HUES64 (cell line): ENCODE measurements around the gene MAGEB10. TPM values are rescaled to one million over a fixed set of nuclear protein-coding genes. Genes with fewer than 3 reads are reported as not detected.
"Not testable (repeated sequence)": the region's sequence is repeated elsewhere in the genome, so short reads cannot be mapped to it uniquely, and the experiment has no call there.

Experiments
- H3K27ac ChIP-seq: 2 replicates; pipeline ENCODE4 v1.7.0; 2013; ENCODE audit warnings: low read depth, low read length, inconsistent platforms
- H3K27me3 ChIP-seq: 2 replicates; pipeline ENCODE4 v1.6.1; 2013; ENCODE audit warnings: mild to moderate bottlenecking, low read length; ENCODE audit not compliant: insufficient read depth
- H3K36me3 ChIP-seq: 2 replicates; pipeline ENCODE4 v1.6.1; 2013; ENCODE audit warnings: mild to moderate bottlenecking, low read length; ENCODE audit not compliant: insufficient read depth
- H3K4me1 ChIP-seq: 2 replicates; pipeline ENCODE4 v1.6.1; 2013; ENCODE audit warnings: mild to moderate bottlenecking, low read length, moderate library complexity; ENCODE audit not compliant: insufficient read depth
- H3K4me3 ChIP-seq: 2 replicates; pipeline ENCODE4 v1.5.1; 2013; ENCODE audit warnings: mild to moderate bottlenecking, low read length, moderate library complexity
- H3K9ac ChIP-seq: 2 replicates; pipeline ENCODE4 v1.6.1; 2013; ENCODE audit warnings: mild to moderate bottlenecking, low read depth, low read length
- H3K9me3 ChIP-seq: 2 replicates; pipeline ENCODE4 v1.6.1; 2013; ENCODE audit warnings: low read depth, low read length; ENCODE audit not compliant: insufficient read depth
- WGBS: fragments of 150-250, 120-280 bp; methylation state at CpG from one replicate; pipeline ENCODE4 v1.1.7; 2013; ENCODE audit warnings: missing lambda C conversion rate; 5-methylcytosine and 5-hydroxymethylcytosine counted together
- polyA plus RNA-seq, 2 experiments: library from polyadenylated mRNA; stranded (reverse); fragments of 50-300 nt; gene quantifications; one replicate each; pipeline ENCODE4 v1.2.3, GENCODE V29; 2013

MAGEB10 gene, protein sequence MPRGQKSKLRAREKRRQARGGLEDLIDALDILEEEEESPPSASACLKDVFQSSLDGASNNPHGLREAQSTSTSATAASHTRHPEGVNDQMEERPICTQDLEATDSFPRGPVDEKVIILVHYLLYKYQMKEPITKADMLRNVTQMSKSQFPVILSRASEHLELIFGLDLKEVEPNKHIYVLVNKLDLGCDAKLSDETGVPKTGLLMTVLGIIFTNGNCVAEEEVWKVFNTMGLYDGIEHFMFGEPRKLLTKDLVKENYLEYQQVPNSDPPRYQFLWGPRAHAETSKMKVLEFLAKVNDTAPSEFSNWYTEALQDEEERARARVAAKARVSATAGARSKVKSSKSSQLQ
- not detected for polyA plus RNA-seq (2013, experiment 1 of 2)
- not detected for polyA plus RNA-seq (2013, experiment 2 of 2)

GRCh38 chrX:27807690-27808089 lies at the start of gene MAGEB10:
TSS of gene MAGEB10 (plus strand) at chrX:27807990. CDS start at chrX:27821307, 13,317 bp downstream.
- Histone ChIP-seq H3K9me3 (no peaks in the 10 kb centered on the region), H3K4me1 (no peaks in the 10 kb centered on the region), H3K4me3 (no peak within 1 kb of the TSS), H3K36me3 (no peaks in the 10 kb centered on the region), H3K27ac (no peak within 1 kb of the TSS), H3K27me3 (no peaks in the 10 kb centered on the region), H3K9ac (no peak within 1 kb of the TSS)
- WGBS: 98% methylated on average over 17 of the region's 17 CpGs

DNA sequence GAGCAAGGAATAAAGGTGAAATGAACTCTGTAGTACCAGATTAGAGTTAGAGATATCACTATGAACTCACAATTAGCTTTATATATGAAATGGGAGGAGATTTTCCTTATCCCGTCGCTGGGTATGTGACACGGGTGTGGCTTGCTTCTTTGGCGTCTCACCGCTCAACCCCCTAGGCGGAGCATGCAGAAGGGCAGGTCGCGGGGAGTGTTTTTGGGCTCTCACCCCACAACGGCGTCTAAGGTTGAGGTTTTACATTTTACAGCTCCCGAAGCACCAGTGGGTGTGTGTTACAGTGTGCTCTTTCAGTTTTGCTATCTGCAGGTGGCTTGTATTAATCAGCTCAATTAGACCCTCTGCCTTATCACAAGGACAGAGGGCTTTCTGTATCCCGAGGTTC lies 42.1 kb upstream of the MAGEB10 start:
- Histone ChIP-seq H3K9ac (no peak overlapping the region), H3K27ac (no peak overlapping the region), H3K27me3 (no peaks in the 10 kb centered on the region), H3K36me3 (no peaks in the 10 kb centered on the region), H3K4me3 (no peak overlapping the region), H3K9me3 (no peaks in the 10 kb centered on the region), H3K4me1 (no peaks in the 10 kb centered on the region)
- 95% methylated on average over 11 of the region's 12 CpGs for WGBS

DNA sequence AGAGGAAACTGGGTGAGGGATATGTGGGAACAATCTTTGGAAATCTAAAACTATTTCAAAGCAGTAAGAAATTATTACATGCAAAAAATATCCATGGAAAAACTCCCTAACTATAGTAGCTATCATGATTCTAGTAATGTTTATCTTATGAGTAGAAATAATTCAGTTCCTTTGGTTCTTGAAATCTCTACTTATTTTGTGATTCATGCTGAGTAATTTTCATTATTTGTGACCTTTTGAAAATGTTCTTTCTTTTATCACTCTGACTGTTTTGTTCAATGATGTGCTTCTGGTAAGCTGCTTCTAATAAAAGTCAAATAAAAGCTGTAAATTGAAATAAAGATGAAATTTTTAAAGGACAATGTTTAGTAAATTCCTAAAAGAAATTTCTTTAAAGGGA lies 40.4 kb upstream of the MAGEB10 start:
- H3K4me1 ChIP-seq: no peaks in the 10 kb centered on the region
- no peak overlapping the region for H3K27ac ChIP-seq
- no peak overlapping the region for H3K4me3 ChIP-seq
- no peaks in the 10 kb centered on the region for H3K27me3 ChIP-seq
- no peaks in the 10 kb centered on the region for H3K9me3 ChIP-seq
- H3K9ac ChIP-seq: no peak overlapping the region
- no peaks in the 10 kb centered on the region for H3K36me3 ChIP-seq

DNA sequence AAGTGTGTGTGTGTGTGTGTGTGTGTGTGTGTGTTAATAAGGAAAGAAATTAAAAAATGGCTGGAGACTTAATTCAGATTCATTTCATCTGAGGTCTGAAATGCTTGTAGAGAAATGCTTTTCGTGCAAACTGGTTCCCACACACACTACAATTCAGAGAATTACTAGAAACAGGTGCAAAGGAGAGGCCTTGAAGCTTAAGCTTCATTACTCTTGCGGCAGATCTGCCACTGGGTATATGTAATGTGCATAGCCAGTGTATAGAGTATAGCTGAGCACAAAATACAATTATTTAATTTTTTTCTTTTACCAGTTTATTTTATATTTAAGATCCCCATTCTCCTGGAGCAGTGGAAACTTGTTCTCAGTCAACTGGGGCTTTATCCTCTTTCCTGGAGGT lies 31.8 kb upstream of the MAGEB10 start:
- no peaks in the 10 kb centered on the region for H3K27me3 ChIP-seq
- H3K4me3 ChIP-seq: no peak overlapping the region
- no peaks in the 10 kb centered on the region for H3K4me1 ChIP-seq
- no peak overlapping the region for H3K27ac ChIP-seq
- H3K9ac ChIP-seq: no peak overlapping the region
- no peaks in the 10 kb centered on the region for H3K36me3 ChIP-seq
- no peaks in the 10 kb centered on the region for H3K9me3 ChIP-seq
- no CpG with 5 or more reads among the region's 2 CpGs for WGBS

DNA sequence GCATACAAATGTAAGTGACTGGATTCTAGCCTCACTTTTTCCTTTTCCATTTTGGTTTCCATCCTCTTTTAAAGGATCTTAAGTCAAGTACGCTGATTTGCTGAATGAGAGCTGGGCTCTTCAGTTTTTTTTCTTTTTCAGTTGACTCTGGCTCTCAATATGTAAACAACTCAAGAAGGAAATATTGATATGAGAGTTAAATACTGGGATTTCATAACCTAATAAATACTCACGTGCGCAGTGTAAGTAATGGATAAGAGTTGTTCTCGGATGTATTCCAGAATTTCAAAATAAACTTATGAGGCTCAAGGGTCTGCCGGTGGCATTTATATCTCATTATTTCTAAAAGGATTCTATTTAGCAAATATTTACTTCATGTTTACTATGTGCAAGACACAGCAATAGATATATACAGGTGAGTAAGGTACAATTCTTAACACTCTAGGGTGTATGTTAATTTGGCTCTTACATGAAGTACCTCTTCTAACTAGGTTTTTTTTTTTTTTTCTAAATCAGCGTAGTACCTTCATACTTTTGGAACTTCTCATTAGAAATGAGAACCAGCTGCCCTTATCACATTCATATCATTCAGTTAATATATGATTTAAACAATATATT lies 11.0 kb upstream of the MAGEB10 start:
- Histone ChIP-seq H3K9me3 (no peaks in the 10 kb centered on the region), H3K9ac (no peak overlapping the region)
- WGBS: 100% methylated on average over 1 of the region's 6 CpGs

GRCh38 chrX:27797575-27797974 lies 10.2 kb upstream of the MAGEB10 start:
- no peak overlapping the region for H3K27ac ChIP-seq
- no peaks in the 10 kb centered on the region for H3K9me3 ChIP-seq
- no CpG with 5 or more reads among the region's 1 CpG for WGBS

More for the DNA sequence above, 11.0 kb upstream of the MAGEB10 start:
- Histone ChIP-seq H3K4me1 (no peaks in the 10 kb centered on the region), H3K27me3 (no peaks in the 10 kb centered on the region), H3K4me3 (no peak overlapping the region), H3K27ac (no peak overlapping the region), H3K36me3 (no peaks in the 10 kb centered on the region)

GRCh38 chrX:27808226-27808625 lies 436 bp downstream of the MAGEB10 start:
- H3K4me1 ChIP-seq: no peaks in the 10 kb centered on the region
- no peak overlapping the region for H3K27ac ChIP-seq
- no peaks in the 10 kb centered on the region for H3K36me3 ChIP-seq
- WGBS: 96% methylated on average over 13 of the region's 14 CpGs
- no peak overlapping the region for H3K9ac ChIP-seq
- H3K27me3 ChIP-seq: no peaks in the 10 kb centered on the region
- H3K9me3 ChIP-seq: no peaks in the 10 kb centered on the region
- no peak overlapping the region for H3K4me3 ChIP-seq

More at GRCh38 chrX:27797575-27797974, 10.2 kb upstream of the MAGEB10 start:
- Histone ChIP-seq H3K4me3 (no peak overlapping the region), H3K9ac (no peak overlapping the region), H3K27me3 (no peaks in the 10 kb centered on the region), H3K4me1 (no peaks in the 10 kb centered on the region), H3K36me3 (no peaks in the 10 kb centered on the region)

DNA sequence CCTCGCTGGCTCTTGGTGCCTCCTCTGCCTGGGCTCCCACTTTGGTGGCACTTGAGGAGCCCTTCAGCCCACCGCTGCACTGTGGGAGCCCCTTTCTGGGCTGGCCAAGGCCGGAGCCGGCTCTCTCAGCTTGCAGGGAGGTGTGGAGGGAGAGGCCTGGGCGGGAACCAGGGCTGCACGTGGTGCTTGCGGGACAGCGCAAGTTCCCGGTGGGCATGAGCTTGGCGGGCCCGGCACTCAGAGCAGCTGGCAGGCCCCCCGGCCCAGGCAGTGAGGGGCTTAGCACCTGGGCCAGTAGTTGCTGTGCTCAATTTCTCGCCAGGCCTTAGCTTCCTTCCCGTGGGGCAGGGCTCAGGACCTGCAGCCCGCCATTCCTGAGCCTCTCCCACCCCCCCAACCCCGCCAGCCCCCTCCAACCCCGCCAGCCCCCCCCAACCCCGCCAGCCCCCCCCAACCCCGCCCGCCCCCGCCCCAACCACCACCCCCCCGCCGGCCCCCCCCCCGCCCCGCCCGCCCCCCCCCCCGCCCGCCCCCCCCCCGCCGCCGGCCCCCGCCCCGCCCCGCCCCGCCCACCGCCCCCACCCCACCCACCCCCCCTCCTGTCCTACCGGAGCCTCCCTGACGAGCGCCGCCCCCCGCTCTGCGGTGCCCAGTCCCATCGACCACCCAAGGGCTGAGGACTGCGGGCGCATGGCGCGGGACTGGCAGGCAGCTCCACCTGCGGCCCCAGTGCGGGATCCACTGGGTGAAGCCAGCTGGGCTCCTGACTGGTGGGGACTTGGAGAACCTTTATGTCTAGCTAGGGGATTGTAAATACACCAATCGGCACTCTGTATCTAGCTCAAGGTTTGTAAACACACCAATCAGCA lies 1.4 kb downstream of the MAGEB10 start:
- not testable (repeated sequence) for H3K36me3 ChIP-seq, H3K27ac ChIP-seq, H3K4me3 ChIP-seq, H3K4me1 ChIP-seq, H3K27me3 ChIP-seq, H3K9ac ChIP-seq, H3K9me3 ChIP-seq
- WGBS: over 99% methylated on average over 23 of the region's 50 CpGs

- Histone ChIP-seq H3K9me3 (no peaks in the 10 kb centered on the region), H3K27me3 (no peaks in the 10 kb centered on the region), H3K4me1 (no peaks in the 10 kb centered on the region), H3K9ac (no peak overlapping the region), H3K36me3 (no peaks in the 10 kb centered on the region), H3K27ac (no peak overlapping the region), H3K4me3 (no peak overlapping the region)
Measured at GRCh38 chrX:27815209-27815608, 7.4 kb downstream of the MAGEB10 start.

GRCh38 chrX:27823812-27824211 lies 16.0 kb downstream of the MAGEB10 start:
- Histone ChIP-seq H3K27ac (no peak overlapping the region), H3K9me3 (no peaks in the 10 kb centered on the region), H3K4me1 (no peaks in the 10 kb centered on the region), H3K36me3 (no peaks in the 10 kb centered on the region), H3K9ac (no peak overlapping the region), H3K27me3 (no peaks in the 10 kb centered on the region), H3K4me3 (no peak overlapping the region)
- WGBS: no CpG with 5 or more reads among the region's 1 CpG

- Histone ChIP-seq H3K36me3 (no peaks in the 10 kb centered on the region), H3K27ac (no peak overlapping the region), H3K4me1 (no peaks in the 10 kb centered on the region), H3K4me3 (no peak overlapping the region), H3K27me3 (no peaks in the 10 kb centered on the region), H3K9me3 (no peaks in the 10 kb centered on the region), H3K9ac (no peak overlapping the region)
- WGBS: 80% methylated on average over 1 of the region's 3 CpGs
Measured at GRCh38 chrX:27838185-27838584, 30.4 kb downstream of the MAGEB10 start.
